GM23338 (cell line): ENCODE data around the gene KRTAP3-2. TPM values are rescaled to one million over a fixed set of nuclear protein-coding genes. Genes with fewer than 3 reads are reported as not detected.
A peak's percentile ranks its signal among the peaks of the same experiment; 100 is the strongest.

Experiments
- ATAC-seq: fragments of 200-7000 bp; cut with Tn5 transposase; 3 replicates; pipeline ENCODE4 v1.9.1; 2020
- DNase-seq: peaks from one replicate; pipeline ENCODE4 v3.0.0-alpha.2; 2015; ENCODE audit warnings: low spot score
- H2AFZ ChIP-seq: fragments of 200-600 bp; sonication (generic); 2 replicates; pipeline ENCODE4 v1.8.0; 2016; ENCODE audit warnings: antibody characterized with exemption, mild to moderate bottlenecking, moderate library complexity
- H3F3A ChIP-seq: fragments of 200-600 bp; sonication (generic); replicated peaks from 2 replicates; pipeline ENCODE4 v1.8.0; 2017; ENCODE audit warnings: antibody characterized with exemption, mixed run types, low read depth
- H3K27ac ChIP-seq: fragments of 200-600 bp; sonication (generic); 2 replicates; pipeline ENCODE4 v1.6.1; 2016; ENCODE audit warnings: low read depth
- H3K27me3 ChIP-seq: fragments of 200-600 bp; sonication (generic); 2 replicates; pipeline ENCODE4 v1.8.0; 2016; ENCODE audit warnings: mild to moderate bottlenecking, mixed run types, moderate library complexity; ENCODE audit not compliant: insufficient read depth
- H3K36me3 ChIP-seq: fragments of 200-600 bp; sonication (generic); 2 replicates; pipeline ENCODE4 v1.8.0; 2016; ENCODE audit warnings: mild to moderate bottlenecking; ENCODE audit not compliant: insufficient read depth
- H3K4me1 ChIP-seq: fragments of 200-600 bp; sonication (generic); 2 replicates; pipeline ENCODE4 v1.8.0; 2016; ENCODE audit warnings: mild to moderate bottlenecking, moderate library complexity; ENCODE audit not compliant: insufficient read depth
- H3K4me2 ChIP-seq: fragments of 200-600 bp; sonication (generic); 2 replicates; pipeline ENCODE4 v1.7.1; 2017; ENCODE audit warnings: mixed run types
- H3K4me3 ChIP-seq: fragments of 200-600 bp; sonication (generic); 2 replicates; pipeline ENCODE4 v1.6.1; 2016; ENCODE audit warnings: mixed run types
- H3K79me2 ChIP-seq: fragments of 200-600 bp; sonication (generic); replicated peaks from 2 replicates; pipeline ENCODE4 v1.8.0; 2017; ENCODE audit warnings: mild to moderate bottlenecking; ENCODE audit not compliant: insufficient read depth
- H3K9me2 ChIP-seq: fragments of 200-600 bp; sonication (generic); 2 replicates; pipeline ENCODE4 v1.8.0; 2017; ENCODE audit not compliant: insufficient read depth
- H4K20me1 ChIP-seq: fragments of 200-600 bp; sonication (generic); replicated peaks from 2 replicates; pipeline ENCODE4 v1.8.0; 2017; ENCODE audit warnings: mild to moderate bottlenecking; ENCODE audit not compliant: insufficient read depth
- H3K27ac Mint-ChIP-seq: 2 replicates; pipeline ENCODE4 v1.8.0; 2020; ENCODE audit warnings: inconsistent platforms, mild to moderate bottlenecking, moderate library complexity, mixed read lengths
- H3K27me3 Mint-ChIP-seq: 3 replicates; pipeline ENCODE4 v1.8.0; 2022; ENCODE audit warnings: low read depth, mild to moderate bottlenecking, moderate library complexity, mixed read lengths, inconsistent platforms; ENCODE audit not compliant: insufficient read depth, poor library complexity
- H3K36me3 Mint-ChIP-seq: 3 replicates; pipeline ENCODE4 v1.8.0; 2021; ENCODE audit warnings: low read depth, mild to moderate bottlenecking, inconsistent platforms, moderate library complexity, mixed read lengths
- H3K4me1 Mint-ChIP-seq: 3 replicates; pipeline ENCODE4 v1.8.0; 2020; ENCODE audit warnings: mild to moderate bottlenecking, inconsistent platforms, mixed read lengths
- H3K4me3 Mint-ChIP-seq: 3 replicates; pipeline ENCODE4 v1.8.0; 2021; ENCODE audit warnings: moderate library complexity, mild to moderate bottlenecking, inconsistent platforms, mixed read lengths
- H3K9me3 Mint-ChIP-seq: 3 replicates; pipeline ENCODE4 v1.8.0; 2020; ENCODE audit warnings: moderate library complexity, mild to moderate bottlenecking, inconsistent platforms, mixed read lengths
- CREB1 ChIP-seq: fragments of 250-450 bp; sonication (Bioruptor Pico); IDR thresholded peaks from 2 replicates; pipeline ENCODE4 v1.5.0; 2020; ENCODE audit warnings: low read depth, mild to moderate bottlenecking, moderate library complexity
- STAT1 ChIP-seq: IDR thresholded peaks from one replicate; pipeline ENCODE4 v1.6.1; 2016; ENCODE audit warnings: antibody characterized with exemption; ENCODE audit not compliant: unreplicated experiment
- ZNF114 ChIP-seq: fragments of 250-450 bp; sonication (Bioruptor Pico); IDR thresholded peaks from 2 replicates; pipeline ENCODE4 v1.5.0; 2020; ENCODE audit warnings: mild to moderate bottlenecking, moderate library complexity
- ZNF462 ChIP-seq: fragments of 250-450 bp; sonication (Bioruptor Pico); IDR thresholded peaks from 2 replicates; pipeline ENCODE4 v1.5.0; 2020; ENCODE audit warnings: mild to moderate bottlenecking, moderate library complexity
- polyA plus RNA-seq: library from polyadenylated mRNA; unstranded; fragments of >200 nt; fragmentation: Nextera tagmentation; extraction: Ambion mirVana; gene quantifications from 2 replicates; pipeline ENCODE4 v1.2.1, GENCODE V29; 2016
- total RNA-seq: library from RNA; depleted of rRNA; stranded (reverse); fragments of >200 nt; shearing (Covaris generic); gene quantifications from 2 replicates; pipeline ENCODE4 v1.2.3, GENCODE V29; 2014

KRTAP3-2 gene
- total and polyA plus RNA-seq, 2 experiments from 2014 or later: not detected

- no peaks in the 10 kb centered on the region for H4K20me1 ChIP-seq
- H3K27me3 Mint-ChIP-seq: no peaks in the 10 kb centered on the region
- peak; percentile 65 for DNase-seq
- H3K27me3 ChIP-seq: no peaks in the 10 kb centered on the region
- H3K4me1 Mint-ChIP-seq: peaks cover 31% of the 10 kb centered on the region
- 0 out of 2 replicates have a peak overlapping the region, but pooled peaks have one; percentile 10 for H3K4me2 ChIP-seq
- no peak overlapping the region for H3K4me3 ChIP-seq
- H3K36me3 Mint-ChIP-seq: no peaks in the 10 kb centered on the region
- no peak overlapping the region for H2AFZ ChIP-seq
- H3K79me2 ChIP-seq: no peaks in the 10 kb centered on the region
- H3K4me3 Mint-ChIP-seq: no peak overlapping the region; the same call in 2 of the 3 replicates
- 0 out of 2 replicates have a peak, but pooled peaks cover 3% of the 10 kb centered on the region for H3K9me2 ChIP-seq
- no peaks in the 10 kb centered on the region for H3F3A ChIP-seq
- ATAC-seq: peak; percentile 94
- no peak overlapping the region for H3K27ac ChIP-seq
- H3K36me3 ChIP-seq: no peaks in the 10 kb centered on the region
- peaks cover 23% of the 10 kb centered on the region for H3K4me1 ChIP-seq
- TF ChIP-seq ZNF114 (CRISPR knock-in tag): no peak
- no peak for TF ChIP-seq ZNF462 (CRISPR knock-in tag)
- TF ChIP-seq STAT1: no peak
- no peak for TF ChIP-seq CREB1 (CRISPR knock-in tag)
- peak overlapping the region; percentile 53 for H3K27ac Mint-ChIP-seq
- no peaks in the 10 kb centered on the region; the same call in 2 of the 3 replicates for H3K9me3 Mint-ChIP-seq
Measured at GRCh38 chr17:40958086-40958953, 41.4 kb downstream of the KRTAP3-2 start.
